Breast epithelium (tissue), 3 donors: ENCODE data around the gene ZNF160.

Experiments
- POLR2A ChIP-seq: fragments of 450-650 bp; IDR thresholded peaks from one replicate; pipeline ENCODE4 v1.6.1; 2016; ENCODE audit warnings: antibody characterized with exemption, mild to moderate bottlenecking, moderate library complexity
- POLR2AphosphoS5 ChIP-seq, 3 donors: sonication (generic); formaldehyde crosslinking; IDR thresholded peaks; one replicate each; pipeline ENCODE4 v1.6.1; 2017; ENCODE audit warnings: antibody characterized with exemption in 3 of 3

DNA sequence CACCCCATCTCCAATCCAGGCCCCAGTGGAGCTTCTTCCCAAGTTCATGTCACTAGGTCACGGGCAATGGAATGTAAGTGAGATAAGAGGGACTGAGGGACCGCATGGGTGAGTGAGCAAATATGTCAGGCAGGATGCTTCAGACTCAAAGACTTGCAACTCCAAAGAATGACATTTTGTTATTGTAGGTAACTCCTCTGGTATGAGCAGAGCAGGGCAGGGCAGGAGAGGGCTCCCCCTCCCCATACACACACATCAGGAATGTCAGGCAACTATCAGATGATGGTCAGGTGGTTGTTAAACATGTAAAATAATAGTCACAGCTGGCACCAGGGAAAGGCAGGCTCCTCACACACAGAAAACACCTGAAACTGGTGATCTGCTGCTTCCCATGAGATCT, 48.1 kb downstream of the ZNF160 start:
- no peak for TF ChIP-seq POLR2AphosphoS5 (IDR thresholded peaks at IDR 0.05)
- TF ChIP-seq POLR2A = no peak
